Bronchial epithelial cell (primary cell): ENCODE results near the gene SLC27A2. TPM values are rescaled to one million over a fixed set of nuclear protein-coding genes. Genes with fewer than 3 reads are reported as not detected.

ENCODE experiments used
- DNase-seq: peaks from one replicate; pipeline ENCODE4 v3.0.0-alpha.2; 2010; ENCODE audit warnings: low read depth
- FAIRE-seq: peaks from 2 replicates; lab custom pipeline; 2011; peaks lifted over from hg19 to GRCh38; lab: Jason Lieb, UNC
- H3K27me3 ChIP-seq: 2 replicates; pipeline ENCODE4 v1.5.1; 2011; ENCODE audit warnings: low read length; ENCODE audit not compliant: control insufficient read depth, insufficient read depth
- H3K36me3 ChIP-seq: 2 replicates; pipeline ENCODE4 v1.5.1; 2011; ENCODE audit warnings: low read length; ENCODE audit not compliant: control insufficient read depth, insufficient read depth
- H3K4me3 ChIP-seq: 2 replicates; pipeline ENCODE4 v1.5.1; 2011; ENCODE audit warnings: mild to moderate bottlenecking, low read depth, low read length, control low read depth
- total RNA-seq: library from RNA; depleted of rRNA; stranded (reverse); fragments of >200 nt; gene quantifications from 2 replicates; pipeline ENCODE4 v1.2.1, GENCODE V29; 2014
- TF ChIP-seq, protein P1 (sequence below): IDR thresholded peaks from 2 replicates; pipeline ENCODE4 v1.5.1; 2011; ENCODE audit warnings: mild to moderate bottlenecking, moderate library complexity, low read length, control low read depth, inconsistent platforms; ENCODE audit not compliant: insufficient read depth, severe bottlenecking

SLC27A2 gene
- total RNA-seq, 1 donor from 2014 or later, result 1.3 TPM

DNA sequence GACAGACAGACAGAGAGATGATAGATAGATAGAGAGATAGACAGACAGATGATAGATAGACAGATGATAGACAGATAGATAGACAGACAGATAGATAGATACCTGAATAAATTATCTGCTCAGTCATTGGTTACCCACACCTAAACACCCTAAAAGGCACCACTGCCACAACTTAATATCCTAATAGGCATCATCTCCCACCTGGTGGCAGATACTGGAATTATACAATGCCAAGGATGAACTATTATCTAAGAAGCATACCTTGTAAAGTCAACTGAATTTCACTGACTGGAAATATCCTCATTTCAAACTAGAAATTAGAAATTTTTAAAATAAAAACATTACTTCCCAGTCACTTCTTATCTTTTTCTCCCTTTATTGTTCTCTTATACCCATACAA lies 43.6 kb upstream of the SLC27A2 start:
- Histone ChIP-seq H3K27me3 (no peaks in the 10 kb centered on the region), H3K36me3 (no peaks in the 10 kb centered on the region), H3K4me3 (no peak overlapping the region)
- TF ChIP-seq, protein P1, sequence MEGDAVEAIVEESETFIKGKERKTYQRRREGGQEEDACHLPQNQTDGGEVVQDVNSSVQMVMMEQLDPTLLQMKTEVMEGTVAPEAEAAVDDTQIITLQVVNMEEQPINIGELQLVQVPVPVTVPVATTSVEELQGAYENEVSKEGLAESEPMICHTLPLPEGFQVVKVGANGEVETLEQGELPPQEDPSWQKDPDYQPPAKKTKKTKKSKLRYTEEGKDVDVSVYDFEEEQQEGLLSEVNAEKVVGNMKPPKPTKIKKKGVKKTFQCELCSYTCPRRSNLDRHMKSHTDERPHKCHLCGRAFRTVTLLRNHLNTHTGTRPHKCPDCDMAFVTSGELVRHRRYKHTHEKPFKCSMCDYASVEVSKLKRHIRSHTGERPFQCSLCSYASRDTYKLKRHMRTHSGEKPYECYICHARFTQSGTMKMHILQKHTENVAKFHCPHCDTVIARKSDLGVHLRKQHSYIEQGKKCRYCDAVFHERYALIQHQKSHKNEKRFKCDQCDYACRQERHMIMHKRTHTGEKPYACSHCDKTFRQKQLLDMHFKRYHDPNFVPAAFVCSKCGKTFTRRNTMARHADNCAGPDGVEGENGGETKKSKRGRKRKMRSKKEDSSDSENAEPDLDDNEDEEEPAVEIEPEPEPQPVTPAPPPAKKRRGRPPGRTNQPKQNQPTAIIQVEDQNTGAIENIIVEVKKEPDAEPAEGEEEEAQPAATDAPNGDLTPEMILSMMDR, result peak; percentile 12
- no peak for DNase-seq
- FAIRE-seq, result no peak

GRCh38 chr15:50140098-50140497 lies 41.9 kb upstream of the SLC27A2 start:
- FAIRE-seq (no peak), DNase-seq (no peak)
- Histone ChIP-seq H3K36me3 (no peaks in the 10 kb centered on the region), H3K4me3 (no peak overlapping the region), H3K27me3 (no peaks in the 10 kb centered on the region)
- TF ChIP-seq, protein P1, result no peak

- FAIRE-seq (no peak), DNase-seq (no peak)
- TF ChIP-seq, protein P1, result no peak
- H3K4me3 ChIP-seq, result no peak overlapping the region
- no peaks in the 10 kb centered on the region for H3K27me3 ChIP-seq
- no peaks in the 10 kb centered on the region for H3K36me3 ChIP-seq
These were observed 41.0 kb upstream of the SLC27A2 start for GRCh38 chr15:50140983-50141382.

DNA sequence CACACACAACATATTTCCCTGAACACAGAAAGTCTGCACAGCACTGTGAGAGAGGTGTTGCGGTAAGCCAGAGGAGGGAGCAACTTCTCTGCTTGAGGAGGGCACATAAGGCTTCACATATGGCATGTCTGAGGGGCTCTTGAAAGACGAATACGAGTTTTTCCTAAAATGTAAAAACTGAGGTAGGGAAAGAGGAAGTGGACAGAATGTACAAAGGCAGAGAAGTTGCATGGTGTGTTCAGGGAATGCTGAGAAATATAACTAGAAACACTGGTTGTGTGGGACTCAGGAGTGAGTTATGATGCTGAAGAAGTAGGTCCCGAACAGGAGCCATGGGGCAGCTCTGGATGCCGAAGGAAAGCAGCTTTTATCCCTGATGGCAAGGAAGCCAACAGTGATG lies 40.1 kb upstream of the SLC27A2 start:
- Histone ChIP-seq H3K36me3 (no peaks in the 10 kb centered on the region), H3K4me3 (no peak overlapping the region), H3K27me3 (no peaks in the 10 kb centered on the region)
- FAIRE-seq (no peak), DNase-seq (no peak)
- TF ChIP-seq, protein P1, result no peak

DNA sequence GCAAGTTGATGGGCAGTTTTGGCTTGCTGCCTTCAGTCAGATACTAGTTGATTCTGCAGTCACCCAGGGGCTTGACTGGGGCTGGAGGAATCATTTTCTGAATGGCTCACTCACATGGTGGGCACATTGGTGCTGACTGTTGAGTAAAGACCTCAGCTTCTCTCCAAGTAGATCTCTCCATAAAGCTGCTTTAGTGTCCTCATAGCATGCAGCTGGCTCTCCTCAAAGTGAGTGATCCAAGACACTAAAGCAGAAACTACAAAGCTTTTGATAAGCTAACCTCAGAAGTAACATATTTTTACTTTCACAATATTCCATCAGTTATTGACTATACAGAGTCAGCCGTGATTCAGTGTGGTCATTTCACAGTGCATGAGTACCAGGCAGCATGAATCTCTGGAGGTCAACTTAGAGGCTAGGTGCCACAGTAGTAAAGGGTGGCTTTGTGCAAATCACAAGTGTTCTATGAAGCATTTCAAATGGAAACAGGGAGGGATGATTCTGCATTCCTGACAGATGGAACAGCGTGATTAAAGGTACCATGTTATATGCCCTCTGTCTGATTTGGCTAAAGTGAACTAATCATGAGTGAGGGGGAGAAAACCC lies 38.6 kb upstream of the SLC27A2 start:
- Histone ChIP-seq H3K4me3 (no peak overlapping the region), H3K36me3 (no peaks in the 10 kb centered on the region), H3K27me3 (no peaks in the 10 kb centered on the region)
- FAIRE-seq (no peak), DNase-seq (no peak)
- TF ChIP-seq, protein P1, result no peak

- Histone ChIP-seq H3K4me3 (no peak overlapping the region), H3K27me3 (no peaks in the 10 kb centered on the region), H3K36me3 (no peaks in the 10 kb centered on the region)
- FAIRE-seq, result no peak
- DNase-seq, result no peak
- TF ChIP-seq, protein P1, result no peak
These were observed 37.5 kb upstream of the SLC27A2 start for GRCh38 chr15:50144341-50145120.
